ENCODE results near the gene UTP25.
A peak's percentile ranks its signal among the peaks of the same experiment; 100 is the strongest.
"Not testable (repeated sequence)": the region's sequence is repeated elsewhere in the genome, so short reads cannot be mapped to it uniquely, and the experiment has no call there.

Gene UTP25

GRCh38 chr1:209884665-209885117, 56.9 kb downstream of the UTP25 start:
- Histone ChIP-seq H2BK5ac (ENCODE audit: low read length) (no peak overlapping the region), H3K4ac (ENCODE audit: low read depth, low read length) (no peak overlapping the region), H3K9ac (ENCODE audit: low read length) (no peak overlapping the region), H3K18ac (ENCODE audit: low read length) (no peak overlapping the region), H4K8ac (ENCODE audit: low read depth, low read length) (no peak overlapping the region), H3K23ac (ENCODE audit: low read length) (no peak overlapping the region), H3K79me1 (ENCODE audit: low read length) (no peaks in the 10 kb centered on the region), H3K27me3 (ENCODE audit: insufficient read depth, low read length, poor library complexity) (no peaks in the 10 kb centered on the region), H2AK5ac (ENCODE audit: low read length) (no peak overlapping the region), H3K79me2 (ENCODE audit: control insufficient read depth, insufficient read depth, low read length) (no peaks in the 10 kb centered on the region), H3K4me2 (ENCODE audit: low read length) (no peak overlapping the region), H3K36me3 (ENCODE audit: control insufficient read depth, insufficient read depth, low read length) (no peaks in the 10 kb centered on the region), H3K4me3 (ENCODE audit: low read length) (no peak overlapping the region), H4K5ac (ENCODE audit: low read length) (no peak overlapping the region), H3K27ac (ENCODE audit: low read depth, low read length) (no peak overlapping the region), H3K56ac (ENCODE audit: low read length) (no peak overlapping the region), H2BK120ac (ENCODE audit: low read depth, low read length) (no peak overlapping the region), H2BK15ac (replicated peaks; ENCODE audit: low read depth) (no peak overlapping the region), H3K4me1 (ENCODE audit: control insufficient read depth, low read depth, low read length) (no peaks in the 10 kb centered on the region)
- DNase-seq = peak; percentile 82
- WGBS (ENCODE audit: extremely low coverage, insufficient coverage, low lambda C conversion rate) = no CpG with 5 or more reads among the region's 2 CpGs

GRCh38 chr1:209885403-209886218, 57.8 kb downstream of the UTP25 start:
- Histone ChIP-seq H3K23ac (ENCODE audit: low read length) (no peak overlapping the region), H2BK15ac (replicated peaks; ENCODE audit: low read depth) (no peak overlapping the region), H2BK120ac (ENCODE audit: low read depth, low read length) (no peak overlapping the region), H3K18ac (ENCODE audit: low read length) (no peak overlapping the region), H3K27me3 (ENCODE audit: insufficient read depth, low read length, poor library complexity) (no peaks in the 10 kb centered on the region), H3K56ac (ENCODE audit: low read length) (no peak overlapping the region), H3K36me3 (ENCODE audit: control insufficient read depth, insufficient read depth, low read length) (no peaks in the 10 kb centered on the region), H3K79me2 (ENCODE audit: control insufficient read depth, insufficient read depth, low read length) (no peaks in the 10 kb centered on the region), H3K27ac (ENCODE audit: low read depth, low read length) (no peak overlapping the region), H2AK5ac (ENCODE audit: low read length) (no peak overlapping the region), H2BK5ac (ENCODE audit: low read length) (no peak overlapping the region), H3K4me2 (ENCODE audit: low read length) (no peak overlapping the region), H3K4ac (ENCODE audit: low read depth, low read length) (no peak overlapping the region), H3K9ac (ENCODE audit: low read length) (no peak overlapping the region), H4K8ac (ENCODE audit: low read depth, low read length) (no peak overlapping the region), H3K79me1 (ENCODE audit: low read length) (no peaks in the 10 kb centered on the region), H3K4me3 (ENCODE audit: low read length) (no peak overlapping the region), H4K5ac (ENCODE audit: low read length) (no peak overlapping the region), H3K4me1 (ENCODE audit: control insufficient read depth, low read depth, low read length) (no peaks in the 10 kb centered on the region)
- DNase-seq = no peak
- no CpG with 5 or more reads among the region's 7 CpGs for WGBS (ENCODE audit: extremely low coverage, insufficient coverage, low lambda C conversion rate)

- no peak overlapping the region for H3K4me3 ChIP-seq (ENCODE audit: low read length)
- no peak overlapping the region for H3K9ac ChIP-seq (ENCODE audit: low read length)
- no peaks in the 10 kb centered on the region for H3K36me3 ChIP-seq (ENCODE audit: control insufficient read depth, insufficient read depth, low read length)
- H3K56ac ChIP-seq (ENCODE audit: low read length) = no peak overlapping the region
- H3K79me1 ChIP-seq (ENCODE audit: low read length) = no peaks in the 10 kb centered on the region
- H2BK5ac ChIP-seq (ENCODE audit: low read length) = no peak overlapping the region
- no peak overlapping the region for H2BK120ac ChIP-seq (ENCODE audit: low read depth, low read length)
- H3K79me2 ChIP-seq (ENCODE audit: control insufficient read depth, insufficient read depth, low read length) = no peaks in the 10 kb centered on the region
- DNase-seq = no peak
- H2BK15ac ChIP-seq (replicated peaks; ENCODE audit: low read depth) = no peak overlapping the region
- no peak overlapping the region for H2AK5ac ChIP-seq (ENCODE audit: low read length)
- H3K27me3 ChIP-seq (ENCODE audit: insufficient read depth, low read length, poor library complexity) = no peaks in the 10 kb centered on the region
- no CpG with 5 or more reads among the region's 1 CpG for WGBS (ENCODE audit: extremely low coverage, insufficient coverage, low lambda C conversion rate)
- H3K23ac ChIP-seq (ENCODE audit: low read length) = no peak overlapping the region
- no peak overlapping the region for H3K18ac ChIP-seq (ENCODE audit: low read length)
- H4K8ac ChIP-seq (ENCODE audit: low read depth, low read length) = no peak overlapping the region
- no peak overlapping the region for H3K27ac ChIP-seq (ENCODE audit: low read depth, low read length)
- H3K4me2 ChIP-seq (ENCODE audit: low read length) = no peak overlapping the region
- no peak overlapping the region for H4K5ac ChIP-seq (ENCODE audit: low read length)
- H3K4ac ChIP-seq (ENCODE audit: low read depth, low read length) = no peak overlapping the region
- no peaks in the 10 kb centered on the region for H3K4me1 ChIP-seq (ENCODE audit: control insufficient read depth, low read depth, low read length)
Observed at GRCh38 chr1:209886219-209886536, 58.4 kb downstream of the UTP25 start.

GRCh38 chr1:209888291-209889076, 60.7 kb downstream of the UTP25 start:
- H3K4me1 ChIP-seq (ENCODE audit: control insufficient read depth, low read depth, low read length) = not testable (repeated sequence)

GRCh38 chr1:209889077-209889418, 61.3 kb downstream of the UTP25 start:
- Histone ChIP-seq H3K4me1 (ENCODE audit: control insufficient read depth, low read depth, low read length) (no peaks in the 10 kb centered on the region), H3K4ac (ENCODE audit: low read depth, low read length) (no peak overlapping the region), H4K8ac (ENCODE audit: low read depth, low read length) (no peak overlapping the region), H3K18ac (ENCODE audit: low read length) (no peak overlapping the region), H3K79me1 (ENCODE audit: low read length) (no peaks in the 10 kb centered on the region), H3K27me3 (ENCODE audit: insufficient read depth, low read length, poor library complexity) (no peaks in the 10 kb centered on the region), H4K5ac (ENCODE audit: low read length) (no peak overlapping the region), H2BK15ac (replicated peaks; ENCODE audit: low read depth) (no peak overlapping the region), H3K4me2 (ENCODE audit: low read length) (no peak overlapping the region), H2BK5ac (ENCODE audit: low read length) (no peak overlapping the region), H3K4me3 (ENCODE audit: low read length) (no peak overlapping the region), H3K27ac (ENCODE audit: low read depth, low read length) (no peak overlapping the region), H3K23ac (ENCODE audit: low read length) (no peak overlapping the region), H2BK120ac (ENCODE audit: low read depth, low read length) (no peak overlapping the region), H3K9ac (ENCODE audit: low read length) (no peak overlapping the region), H2AK5ac (ENCODE audit: low read length) (no peak overlapping the region), H3K79me2 (ENCODE audit: control insufficient read depth, insufficient read depth, low read length) (no peaks in the 10 kb centered on the region), H3K56ac (ENCODE audit: low read length) (no peak overlapping the region), H3K36me3 (ENCODE audit: control insufficient read depth, insufficient read depth, low read length) (no peaks in the 10 kb centered on the region)
- no peak for DNase-seq
- no CpG with 5 or more reads among the region's 35 CpGs for WGBS (ENCODE audit: extremely low coverage, insufficient coverage, low lambda C conversion rate)

More at GRCh38 chr1:209888291-209889076, 60.7 kb downstream of the UTP25 start:
- H2BK5ac ChIP-seq (ENCODE audit: low read length); H3K56ac ChIP-seq (ENCODE audit: low read length); H2AK5ac ChIP-seq (ENCODE audit: low read length); H3K79me2 ChIP-seq (ENCODE audit: control insufficient read depth, insufficient read depth, low read length); H3K79me1 ChIP-seq (ENCODE audit: low read length); H4K5ac ChIP-seq (ENCODE audit: low read length); H3K27ac ChIP-seq (ENCODE audit: low read depth, low read length); H2BK120ac ChIP-seq (ENCODE audit: low read depth, low read length); H3K18ac ChIP-seq (ENCODE audit: low read length); H3K36me3 ChIP-seq (ENCODE audit: control insufficient read depth, insufficient read depth, low read length); H3K9ac ChIP-seq (ENCODE audit: low read length); H2BK15ac ChIP-seq (replicated peaks; ENCODE audit: low read depth); H4K8ac ChIP-seq (ENCODE audit: low read depth, low read length); DNase-seq; H3K27me3 ChIP-seq (ENCODE audit: insufficient read depth, low read length, poor library complexity); H3K4me2 ChIP-seq (ENCODE audit: low read length); H3K4me3 ChIP-seq (ENCODE audit: low read length); H3K4ac ChIP-seq (ENCODE audit: low read depth, low read length); H3K23ac ChIP-seq (ENCODE audit: low read length): not testable (repeated sequence)
- WGBS (ENCODE audit: extremely low coverage, insufficient coverage, low lambda C conversion rate) = no CpG with 5 or more reads among the region's 31 CpGs
